ENCODE data around the gene C5orf63. TPM values are rescaled to one million over a fixed set of nuclear protein-coding genes. Genes with fewer than 3 reads are reported as not detected.
"Not testable (repeated sequence)": the region's sequence is repeated elsewhere in the genome, so short reads cannot be mapped to it uniquely, and the experiment has no call there.

The C5orf63 gene
- total RNA-seq, 1 donor from 2014 or later: 5.1 TPM

DNA sequence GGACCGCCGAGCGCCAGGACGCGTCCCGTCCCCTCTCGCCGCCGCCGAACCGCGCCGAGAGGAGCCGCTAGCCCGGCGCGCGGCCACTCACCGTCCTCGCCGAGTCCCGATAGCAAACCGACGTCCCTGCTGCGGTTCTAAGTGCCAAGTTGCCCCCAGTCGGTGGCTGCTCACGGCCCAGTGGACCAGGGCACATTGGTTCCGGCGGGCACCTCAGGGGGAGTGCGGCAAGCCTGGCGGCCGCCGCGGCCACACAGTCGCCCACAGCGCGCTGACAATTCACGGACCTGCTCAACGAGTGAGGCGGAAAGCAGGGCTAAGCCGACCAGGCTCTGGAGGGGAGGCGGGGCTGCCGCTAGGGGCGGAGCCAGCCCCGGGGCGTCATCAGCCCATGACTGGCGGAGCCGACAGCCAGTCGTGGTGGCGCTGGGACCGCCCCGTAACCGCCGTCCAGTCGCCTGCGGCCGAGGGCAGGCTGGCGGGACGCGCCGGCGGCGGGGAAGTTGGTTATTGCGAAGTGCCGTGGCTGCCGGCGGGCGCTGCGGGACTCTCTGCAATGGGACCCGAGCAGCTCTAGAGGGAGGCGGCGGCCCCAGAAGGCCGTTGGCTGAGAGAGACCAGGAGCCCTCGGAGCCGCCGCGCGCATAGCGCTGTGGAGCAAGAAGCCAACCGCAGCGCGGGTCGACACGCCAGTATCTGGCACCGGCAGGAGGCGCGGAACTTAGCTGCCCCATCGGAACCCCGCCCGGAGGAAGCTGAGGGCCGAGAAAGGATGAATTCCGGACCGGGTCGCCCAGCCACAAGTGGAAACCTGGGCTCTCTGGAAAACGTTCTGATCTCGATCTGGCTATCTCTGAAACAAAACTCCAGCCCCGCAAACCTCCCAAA, 42.8 kb downstream of the C5orf63 start, which contains the start of gene MARCHF3:
MARCHF3 (minus strand) TSS at position 300 of the 888 bp plus-strand sequence. CDS start 112,387 bp downstream, outside the sequence.
- peak; percentile 100 for ATAC-seq

DNA sequence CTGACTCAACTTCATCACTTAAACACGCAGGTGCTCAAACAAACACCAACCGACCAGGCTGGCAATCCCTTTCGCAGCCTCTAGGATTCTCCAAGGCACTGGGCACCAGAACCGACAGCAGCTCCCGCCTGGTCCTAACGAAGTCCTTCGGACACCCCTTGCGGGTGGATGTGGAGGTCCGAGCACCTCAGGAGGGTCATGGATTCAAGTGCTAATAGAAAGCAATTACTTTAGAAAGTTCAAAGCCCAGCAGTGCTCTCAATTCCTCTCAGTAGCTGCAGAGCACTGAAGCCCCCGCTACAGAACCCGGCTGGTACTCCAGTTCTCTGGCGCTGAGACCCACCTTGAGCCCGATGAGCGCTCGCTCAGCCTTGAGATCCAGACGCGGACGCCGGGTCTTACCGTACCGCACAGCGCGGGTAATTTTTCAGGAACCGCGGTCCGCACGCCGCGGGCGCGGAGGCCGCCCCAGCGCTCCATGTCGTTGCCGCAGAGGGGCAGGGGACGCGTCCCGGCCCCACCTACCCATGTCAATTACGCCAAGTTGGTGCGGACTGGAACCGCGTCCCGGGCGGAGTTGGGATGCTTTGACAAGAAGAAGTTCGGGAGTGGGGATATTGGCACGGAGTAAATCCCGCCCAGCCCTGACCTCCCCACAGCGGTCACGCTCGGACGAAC, 43.6 kb downstream of the C5orf63 start:
- ATAC-seq: peak; percentile 51

DNA sequence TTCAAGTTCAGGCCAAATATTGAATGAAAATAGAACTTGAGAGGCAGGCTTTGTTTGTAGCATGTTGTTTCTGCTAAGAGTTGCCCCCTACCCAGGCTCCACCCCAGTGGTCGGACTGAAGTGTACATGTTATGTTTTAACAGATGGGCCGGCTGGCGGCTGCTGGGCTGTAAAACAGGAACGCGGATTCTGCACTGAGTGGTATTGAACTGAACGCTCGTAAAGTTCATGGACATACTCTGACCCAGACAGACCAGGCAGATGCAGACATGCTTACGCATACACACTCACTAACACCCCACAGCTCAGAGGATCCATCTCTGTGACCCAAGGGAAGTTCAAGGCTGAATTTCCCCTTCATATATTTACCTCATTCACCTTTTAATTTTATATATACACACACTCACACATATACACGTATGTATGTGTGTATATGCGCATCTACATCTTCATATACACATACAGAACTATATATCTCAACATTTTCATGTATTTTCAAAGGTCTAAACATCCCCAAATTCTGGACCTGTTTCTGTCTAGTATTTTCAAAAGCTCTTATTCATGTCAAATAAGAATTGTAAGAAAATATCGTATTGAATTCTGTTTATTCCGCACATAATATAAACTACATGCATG, 44.4 kb downstream of the C5orf63 start:
- ATAC-seq: no peak

DNA sequence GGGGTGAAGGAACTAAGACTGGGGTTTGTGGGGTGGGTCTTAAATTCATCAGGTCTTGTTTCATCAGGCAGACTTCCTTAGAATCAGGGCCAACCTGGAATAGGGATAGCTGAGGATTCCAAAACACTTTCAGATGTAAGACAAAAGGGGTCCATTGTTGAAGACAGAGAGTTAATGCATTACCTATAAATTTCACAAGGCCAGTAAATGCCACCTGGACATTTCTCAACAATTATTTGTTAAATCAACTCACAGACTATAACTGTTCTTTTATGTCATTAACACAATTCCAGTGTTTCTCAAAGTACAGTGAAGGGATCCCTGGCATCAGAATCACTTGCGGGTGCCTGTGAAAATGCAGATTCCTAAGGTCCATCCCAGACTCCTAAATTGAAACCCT, 45.8 kb downstream of the C5orf63 start:
- ATAC-seq: no peak

DNA sequence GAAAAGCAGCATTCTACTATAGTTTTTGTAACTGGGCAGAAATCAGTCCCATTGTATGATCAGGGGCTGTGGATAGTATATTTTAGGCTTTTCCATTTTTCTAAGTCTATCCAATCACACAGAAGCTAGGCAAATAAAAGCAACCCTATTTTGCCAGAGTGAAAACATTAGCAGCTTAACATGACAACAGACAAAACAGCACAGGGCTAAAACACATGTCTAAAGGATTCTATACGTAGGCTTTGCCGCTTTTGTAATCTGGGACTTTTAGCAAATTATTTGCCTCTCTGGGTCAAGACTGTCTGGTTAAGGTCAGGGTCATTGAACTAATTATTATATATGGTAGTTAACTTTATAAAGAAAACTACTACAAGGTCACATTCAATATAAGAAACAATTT, 47.1 kb downstream of the C5orf63 start:
- no peak for ATAC-seq

DNA sequence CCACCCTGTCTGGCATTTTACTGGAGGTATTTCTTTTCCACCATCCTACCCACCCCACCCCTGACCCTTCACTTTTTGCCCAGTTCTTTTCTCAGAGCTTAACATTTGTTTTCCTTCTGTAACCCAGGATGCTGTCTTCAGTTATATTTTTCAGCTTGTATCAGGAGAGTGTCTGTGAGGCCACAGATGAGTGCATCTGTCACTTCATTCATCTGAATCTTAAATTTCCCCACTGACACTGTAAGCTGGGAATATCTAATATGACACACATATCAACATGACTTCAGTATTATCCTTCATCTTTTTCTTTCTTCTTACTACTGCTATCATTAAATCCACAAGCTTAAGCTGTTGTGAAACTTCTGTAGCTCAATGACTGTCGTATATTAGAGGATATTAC, 47.8 kb downstream of the C5orf63 start:
- ATAC-seq: no peak

DNA sequence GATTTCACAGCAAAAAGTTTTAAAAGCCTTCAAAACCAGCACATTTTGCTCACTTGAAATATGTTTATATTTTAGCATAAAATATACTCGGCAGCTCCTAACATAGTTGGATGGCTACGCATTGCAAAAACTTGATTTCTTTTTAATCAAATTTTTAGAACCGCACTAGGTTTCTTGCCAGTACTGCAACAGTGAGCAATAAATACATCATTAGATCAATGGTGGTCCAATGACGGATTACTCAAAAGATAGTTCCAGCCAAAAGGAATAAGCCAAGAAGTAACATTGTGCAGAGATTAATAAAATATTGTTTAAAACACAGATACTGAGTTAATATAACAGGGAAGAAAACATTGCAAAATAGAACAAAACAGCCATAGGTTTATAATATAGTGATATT, 48.5 kb downstream of the C5orf63 start:
- no peak for ATAC-seq

DNA sequence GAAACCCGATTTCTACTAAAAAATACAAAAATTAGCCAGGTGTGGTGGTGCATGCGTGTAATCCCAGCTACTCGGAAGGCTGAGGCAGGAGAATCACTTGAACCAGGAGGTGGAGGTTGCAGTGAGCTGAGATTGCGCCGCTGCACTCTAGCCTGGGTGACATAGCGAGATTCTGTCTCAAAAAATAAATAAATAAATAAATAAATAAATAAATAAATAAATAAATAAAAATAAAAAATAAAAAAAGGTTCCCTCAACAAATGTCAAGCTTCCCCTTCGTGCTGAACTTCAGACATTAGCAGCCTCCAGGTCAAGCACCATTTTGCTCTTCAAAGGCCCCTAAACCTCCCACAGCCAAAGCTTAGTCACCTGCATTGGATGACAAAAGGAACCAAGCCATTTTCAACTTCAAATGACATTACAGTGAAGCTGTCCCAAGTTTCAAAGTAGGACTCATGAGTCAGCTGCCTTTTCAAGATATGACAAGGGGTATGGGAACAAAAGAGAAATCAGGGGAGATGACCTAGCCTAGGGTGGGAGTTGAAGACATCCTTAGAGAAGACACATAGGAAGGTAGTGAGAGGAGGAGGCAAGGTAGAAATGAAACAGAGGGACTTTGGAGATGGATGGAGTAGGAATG, 49.6 kb downstream of the C5orf63 start:
- ATAC-seq: not testable (repeated sequence)

DNA sequence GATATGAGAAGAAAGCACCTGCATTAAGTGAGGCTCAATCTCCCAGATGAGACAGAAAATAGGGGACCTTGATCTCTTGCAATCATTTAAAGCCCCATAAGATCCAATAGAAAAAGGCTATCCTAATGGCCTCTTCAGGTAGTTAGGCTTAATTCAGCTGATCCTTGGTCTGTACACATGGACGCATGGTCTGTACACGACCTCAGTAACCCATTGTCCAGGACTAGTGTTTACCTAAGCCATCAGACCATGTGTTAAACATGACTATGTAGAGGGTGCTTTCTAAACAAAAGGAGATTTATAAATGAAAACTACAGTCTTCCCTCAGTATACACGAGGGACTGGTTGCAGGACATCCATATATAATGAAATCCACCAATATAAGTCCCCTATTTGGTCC, 50.5 kb downstream of the C5orf63 start:
- ATAC-seq: no peak

DNA sequence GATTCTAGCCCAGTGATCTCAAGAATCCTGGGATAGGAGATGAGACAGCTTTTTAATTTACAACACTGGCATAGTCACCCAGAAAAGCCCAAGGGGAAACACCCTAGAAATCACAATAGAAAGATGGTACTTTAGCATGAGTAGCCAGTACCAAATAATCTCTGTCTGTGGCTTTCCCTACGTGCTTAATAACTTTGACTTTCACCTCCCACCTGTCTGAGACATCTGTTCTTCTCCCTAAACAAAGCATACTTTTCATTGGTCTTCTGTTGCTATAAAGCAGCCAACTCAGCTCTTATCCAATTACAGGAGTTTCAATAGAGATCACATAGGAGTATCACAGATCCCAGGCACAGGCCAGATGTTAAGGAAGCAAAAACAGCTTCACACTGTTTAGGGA, 53.4 kb downstream of the C5orf63 start:
- no peak for ATAC-seq

DNA sequence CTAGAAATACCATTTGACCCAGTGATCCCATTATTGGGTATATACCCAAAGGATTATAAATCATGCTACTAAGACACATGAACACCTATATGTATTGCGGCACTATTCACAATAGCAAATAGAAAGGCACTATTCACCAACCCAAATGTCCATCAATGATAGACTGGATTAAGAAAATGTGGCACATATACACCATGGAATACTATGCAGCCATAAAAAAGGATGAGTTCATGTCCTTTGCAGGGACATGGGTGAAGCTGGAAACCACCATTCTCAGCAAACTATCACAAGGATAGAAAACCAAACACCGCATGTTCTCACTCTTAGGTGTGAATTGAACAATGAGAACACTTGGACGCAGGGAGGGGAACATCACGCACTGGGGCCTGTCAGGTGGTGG, 56.6 kb downstream of the C5orf63 start:
- not testable (repeated sequence) for ATAC-seq

DNA sequence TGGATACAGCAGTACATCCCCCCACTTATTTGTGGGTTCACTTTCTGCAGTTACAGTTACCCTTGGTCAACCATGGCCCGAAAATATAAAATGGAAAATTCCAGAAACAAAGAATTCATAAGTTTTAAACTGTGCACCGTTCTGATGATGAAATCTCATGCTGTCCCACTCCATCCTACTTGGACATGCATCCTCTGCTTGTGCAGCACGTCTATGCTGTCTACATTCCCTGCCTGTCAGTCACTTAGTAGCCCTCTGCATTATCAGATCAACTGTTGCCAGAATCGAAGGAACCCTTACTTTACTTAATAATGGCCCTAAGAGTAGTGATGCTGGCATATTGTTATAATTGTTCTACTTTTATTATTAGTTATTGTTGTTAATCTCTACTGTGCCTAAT, 57.6 kb downstream of the C5orf63 start:
- no peak for ATAC-seq

DNA sequence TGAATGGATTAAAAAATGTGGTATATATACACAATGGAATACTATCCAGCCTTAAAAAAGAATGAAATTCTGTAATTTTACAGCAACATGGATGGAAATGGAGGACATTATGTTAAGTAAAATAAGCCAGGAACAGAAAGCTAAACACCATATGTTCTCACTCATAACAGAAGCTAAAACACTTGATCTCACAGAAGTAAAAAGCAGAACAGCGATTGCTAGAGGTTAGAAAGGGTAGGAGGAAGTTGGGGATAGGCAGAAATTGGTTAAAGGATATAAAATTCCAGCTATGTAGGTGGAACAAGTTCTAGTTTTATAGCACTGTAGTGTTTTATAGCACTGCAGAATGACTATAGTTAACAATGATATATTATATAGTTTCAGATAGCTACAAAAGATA, 58.7 kb downstream of the C5orf63 start:
- no peak for ATAC-seq

DNA sequence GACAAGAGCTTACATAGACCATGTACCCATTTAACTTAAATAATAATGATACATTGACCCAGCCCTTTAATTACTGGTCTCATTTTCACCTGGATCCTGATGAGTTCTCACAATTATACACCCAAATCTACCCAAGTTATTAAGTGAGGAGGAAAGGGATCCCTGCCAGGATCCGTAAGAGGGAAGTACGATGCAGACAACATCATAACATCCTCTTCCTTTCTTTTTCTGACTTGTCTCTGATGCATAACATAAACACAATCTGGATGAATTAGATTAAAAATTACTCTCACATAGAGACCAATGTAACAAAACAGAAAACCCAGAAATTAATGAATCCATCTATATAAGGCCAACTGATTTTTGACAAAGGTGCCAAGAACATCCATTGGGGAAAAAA, 59.9 kb downstream of the C5orf63 start:
- ATAC-seq: no peak

DNA sequence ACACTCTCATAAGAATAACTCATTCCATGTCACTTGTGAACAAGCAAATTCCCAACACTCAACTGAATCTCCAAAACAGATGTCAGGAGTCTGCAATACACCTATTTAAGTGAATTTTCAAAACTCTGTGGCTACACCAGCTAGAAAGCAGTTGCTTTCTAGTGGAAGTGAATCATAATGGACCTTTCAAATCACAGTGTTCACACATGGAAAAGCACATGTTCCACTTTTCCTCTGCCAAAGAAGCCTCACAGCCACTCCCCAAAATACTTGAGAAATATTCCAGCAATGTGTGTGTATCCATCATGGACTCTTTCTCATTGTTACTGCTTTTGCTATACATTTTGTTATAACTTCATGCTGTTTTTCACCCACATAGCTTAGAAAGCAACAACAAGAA, 60.4 kb downstream of the C5orf63 start:
- no peak for ATAC-seq

DNA sequence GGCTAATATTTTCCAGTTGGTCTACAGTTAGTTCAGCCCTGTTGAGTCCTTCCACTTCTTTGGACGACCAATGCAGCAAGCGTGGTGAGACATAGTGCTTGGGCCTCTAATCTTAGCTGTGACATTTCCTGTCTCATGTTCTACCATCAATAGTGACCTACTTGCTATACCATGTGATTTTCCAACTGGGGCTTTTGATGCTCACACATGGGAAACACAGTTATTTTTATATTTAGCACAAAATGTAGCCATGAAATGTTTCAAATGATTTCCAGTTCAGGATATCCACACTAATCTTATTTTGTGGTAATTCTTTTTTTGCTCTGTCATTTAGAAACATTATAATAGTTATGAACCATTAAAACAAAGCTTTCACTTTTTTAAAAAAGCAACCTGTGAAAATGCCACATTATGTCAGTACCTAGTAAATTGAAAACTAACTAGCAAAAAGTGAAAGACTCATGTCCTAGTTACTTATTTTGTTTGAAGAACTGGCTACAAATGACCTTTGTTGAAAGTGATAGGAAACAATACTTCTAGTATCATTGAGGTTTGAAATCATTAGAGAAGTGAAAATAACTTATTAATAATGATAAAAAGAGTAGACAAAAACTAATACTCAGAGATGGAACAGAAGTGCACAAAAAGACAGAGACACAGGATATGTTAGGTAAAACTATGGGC, 61.2 kb downstream of the C5orf63 start:
- no peak for ATAC-seq

DNA sequence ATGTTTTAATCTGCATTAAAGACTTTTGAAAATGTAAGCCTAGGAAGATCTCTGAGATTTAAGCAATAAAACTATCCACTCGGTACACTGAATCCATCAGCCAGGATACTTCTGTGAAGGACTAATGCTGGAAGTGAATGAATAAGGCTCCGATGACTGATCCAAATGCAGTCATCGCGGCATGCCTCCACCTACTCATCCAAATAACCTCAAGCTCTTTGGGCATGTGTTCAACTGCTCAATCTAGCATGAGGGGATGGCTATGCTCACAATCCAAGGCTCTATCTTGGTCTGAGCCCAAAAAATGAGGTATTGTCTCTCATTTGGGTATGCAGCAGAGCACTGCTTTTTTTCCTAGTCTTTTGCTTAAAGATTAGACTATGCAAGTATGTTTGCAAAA, 62.1 kb downstream of the C5orf63 start:
- no peak for ATAC-seq

DNA sequence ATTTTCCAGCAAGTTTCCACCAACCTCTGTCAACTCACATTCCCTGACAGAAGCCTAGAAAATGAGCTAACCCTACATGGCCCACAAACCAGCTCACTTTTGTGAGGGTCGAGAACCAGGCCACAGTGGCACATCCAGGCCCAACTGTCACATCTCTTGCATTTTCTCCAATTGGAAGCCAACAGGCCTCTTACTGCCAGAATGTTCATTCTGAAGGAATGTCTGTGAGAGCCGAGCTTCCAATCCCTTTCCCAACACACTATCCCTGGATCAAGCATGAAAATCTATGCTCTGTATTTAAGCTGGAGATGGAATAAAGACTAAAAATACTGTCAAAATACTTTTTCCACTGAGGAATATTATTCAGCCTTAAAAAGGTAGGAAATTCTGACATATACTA, 62.9 kb downstream of the C5orf63 start:
- ATAC-seq: no peak

DNA sequence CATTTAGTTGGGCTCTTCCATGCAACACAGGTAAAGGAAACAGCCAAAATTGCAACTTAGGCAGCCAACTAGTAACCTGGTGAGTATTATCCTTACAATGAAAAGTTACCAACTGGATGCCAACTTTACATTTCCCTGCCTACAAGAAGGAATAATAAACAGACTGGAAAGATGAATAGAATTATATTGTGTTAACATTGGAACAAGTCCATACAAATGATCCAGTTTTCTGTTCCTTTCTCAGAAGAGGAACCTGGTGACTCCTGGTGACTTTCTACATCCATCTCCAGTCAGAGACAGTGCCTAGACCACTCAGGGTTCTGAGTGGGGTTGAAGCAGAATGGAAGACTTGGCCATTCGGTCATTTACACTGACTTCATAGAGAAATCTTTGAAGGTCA, 63.5 kb downstream of the C5orf63 start:
- ATAC-seq: no peak

DNA sequence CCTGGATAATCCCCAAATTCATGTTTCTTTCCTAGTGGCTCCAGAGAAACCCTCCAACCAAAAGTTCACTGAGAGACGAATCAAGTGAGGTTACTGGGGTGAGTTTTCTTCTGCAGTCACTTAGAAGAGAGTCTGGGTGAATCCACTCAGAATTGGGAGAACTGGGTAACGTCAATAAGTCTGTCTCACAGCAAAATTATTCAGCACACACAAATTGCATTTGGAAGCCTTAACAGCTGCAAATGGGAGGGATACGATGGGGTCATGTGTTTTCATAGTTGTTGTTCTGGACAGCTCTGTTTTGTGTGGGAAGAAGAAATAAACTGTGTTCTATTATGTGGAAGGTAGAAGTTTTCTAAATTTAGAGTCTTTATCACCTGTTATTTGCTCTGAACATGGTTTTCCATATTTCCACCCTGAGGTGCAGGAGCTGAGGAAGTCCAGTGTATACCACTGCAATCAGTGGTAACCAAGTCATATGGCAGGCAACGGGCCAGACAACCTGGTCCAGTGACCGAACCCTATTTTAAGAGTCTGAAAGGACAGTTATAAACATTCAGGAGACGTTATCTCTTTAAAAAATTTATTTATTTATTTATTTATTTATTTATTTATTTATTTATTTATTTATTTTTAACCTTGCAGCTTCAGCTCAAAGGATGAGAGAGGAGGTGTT, 64.9 kb downstream of the C5orf63 start:
- ATAC-seq: no peak

DNA sequence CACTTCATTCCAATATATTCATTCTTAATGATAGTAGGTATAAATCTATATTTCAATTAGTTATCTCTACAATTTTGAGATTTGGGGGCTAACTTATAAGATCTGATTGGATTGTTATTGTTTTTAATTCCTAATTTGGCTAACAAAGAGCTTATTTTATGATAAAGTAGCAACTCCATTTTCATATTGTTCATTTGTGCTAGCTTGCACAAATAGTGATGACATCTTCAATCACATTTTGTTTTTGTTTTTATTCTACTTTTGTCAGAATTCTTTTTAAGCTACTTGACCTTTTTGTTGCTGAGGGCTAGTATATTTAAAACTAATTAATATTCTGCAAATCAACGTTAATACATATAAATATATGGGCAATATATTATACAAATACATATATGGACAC, 65.8 kb downstream of the C5orf63 start:
- no peak for ATAC-seq

DNA sequence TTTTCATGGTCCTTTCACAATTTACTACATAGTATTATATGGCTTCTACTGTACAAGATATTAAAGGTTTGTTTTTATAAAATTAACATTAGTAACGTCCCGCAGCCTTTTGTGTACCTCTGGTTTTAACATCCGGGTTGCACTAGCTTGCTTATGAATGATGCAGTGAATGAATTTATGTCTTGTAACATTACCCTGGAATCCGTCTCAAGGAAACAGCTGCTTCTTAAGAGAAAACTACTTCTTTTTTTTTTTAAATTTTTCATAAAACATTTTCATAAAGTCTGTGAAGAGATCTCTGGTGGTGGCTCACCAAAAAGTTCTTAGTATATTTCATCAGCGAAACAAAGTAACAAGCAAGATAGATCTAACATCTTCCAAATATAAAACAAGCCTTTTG, 66.6 kb downstream of the C5orf63 start:
- no peak for ATAC-seq
